GM23338 (cell line): ENCODE data around the gene SLC5A11.

ENCODE experiments used
- CTCF ChIP-seq, 2 experiments: fragments of 200-600 bp in 1 of 2; sonication (generic) in 1 of 2; conservative IDR thresholded peaks; 2 replicates each; pipeline versions ENCODE4 v1.5.1 to v1.6.1; 2016 to 2017; ENCODE audit warnings: antibody characterized with exemption in 2 of 2, low read depth in 2 of 2, mild to moderate bottlenecking in 2 of 2, moderate library complexity in 1 of 2
- EZH2 ChIP-seq: fragments of 200-600 bp; sonication (generic); IDR thresholded peaks from one replicate; pipeline ENCODE4 v1.8.0; 2017; ENCODE audit warnings: antibody characterized with exemption, mild to moderate bottlenecking, low read depth; ENCODE audit not compliant: unreplicated experiment
- POLR2AphosphoS5 ChIP-seq: IDR thresholded peaks from 2 replicates; pipeline ENCODE4 v1.6.1; 2016; ENCODE audit warnings: antibody characterized with exemption, low read depth
- STAT1 ChIP-seq: IDR thresholded peaks from one replicate; pipeline ENCODE4 v1.6.1; 2016; ENCODE audit warnings: antibody characterized with exemption; ENCODE audit not compliant: unreplicated experiment
- ZNF331 ChIP-seq: fragments of 250-450 bp; sonication (Bioruptor Pico); IDR thresholded peaks from 2 replicates; pipeline ENCODE4 v1.5.0; 2020; ENCODE audit warnings: low read depth, mild to moderate bottlenecking, moderate library complexity
- TF ChIP-seq, protein P1 (sequence below): IDR thresholded peaks from 2 replicates; pipeline ENCODE4 v1.6.1; 2016; ENCODE audit warnings: antibody characterized with exemption
- TF ChIP-seq, protein P2 (sequence below): IDR thresholded peaks from one replicate; pipeline ENCODE4 v1.6.1; 2018; ENCODE audit warnings: antibody characterized with exemption; ENCODE audit not compliant: unreplicated experiment

GRCh38 chr16:24871891-24872290 is 26.1 kb downstream of the SLC5A11 start:
- TF ChIP-seq CTCF (conservative IDR thresholded peaks at IDR 0.05; ENCODE audit: low read depth in 2 of 2): no peak
- TF ChIP-seq EZH2: no peak
- TF ChIP-seq STAT1: no peak
- TF ChIP-seq POLR2AphosphoS5: no peak
- TF ChIP-seq, protein P1, sequence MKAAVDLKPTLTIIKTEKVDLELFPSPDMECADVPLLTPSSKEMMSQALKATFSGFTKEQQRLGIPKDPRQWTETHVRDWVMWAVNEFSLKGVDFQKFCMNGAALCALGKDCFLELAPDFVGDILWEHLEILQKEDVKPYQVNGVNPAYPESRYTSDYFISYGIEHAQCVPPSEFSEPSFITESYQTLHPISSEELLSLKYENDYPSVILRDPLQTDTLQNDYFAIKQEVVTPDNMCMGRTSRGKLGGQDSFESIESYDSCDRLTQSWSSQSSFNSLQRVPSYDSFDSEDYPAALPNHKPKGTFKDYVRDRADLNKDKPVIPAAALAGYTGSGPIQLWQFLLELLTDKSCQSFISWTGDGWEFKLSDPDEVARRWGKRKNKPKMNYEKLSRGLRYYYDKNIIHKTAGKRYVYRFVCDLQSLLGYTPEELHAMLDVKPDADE: no peak
- TF ChIP-seq, protein P2, sequence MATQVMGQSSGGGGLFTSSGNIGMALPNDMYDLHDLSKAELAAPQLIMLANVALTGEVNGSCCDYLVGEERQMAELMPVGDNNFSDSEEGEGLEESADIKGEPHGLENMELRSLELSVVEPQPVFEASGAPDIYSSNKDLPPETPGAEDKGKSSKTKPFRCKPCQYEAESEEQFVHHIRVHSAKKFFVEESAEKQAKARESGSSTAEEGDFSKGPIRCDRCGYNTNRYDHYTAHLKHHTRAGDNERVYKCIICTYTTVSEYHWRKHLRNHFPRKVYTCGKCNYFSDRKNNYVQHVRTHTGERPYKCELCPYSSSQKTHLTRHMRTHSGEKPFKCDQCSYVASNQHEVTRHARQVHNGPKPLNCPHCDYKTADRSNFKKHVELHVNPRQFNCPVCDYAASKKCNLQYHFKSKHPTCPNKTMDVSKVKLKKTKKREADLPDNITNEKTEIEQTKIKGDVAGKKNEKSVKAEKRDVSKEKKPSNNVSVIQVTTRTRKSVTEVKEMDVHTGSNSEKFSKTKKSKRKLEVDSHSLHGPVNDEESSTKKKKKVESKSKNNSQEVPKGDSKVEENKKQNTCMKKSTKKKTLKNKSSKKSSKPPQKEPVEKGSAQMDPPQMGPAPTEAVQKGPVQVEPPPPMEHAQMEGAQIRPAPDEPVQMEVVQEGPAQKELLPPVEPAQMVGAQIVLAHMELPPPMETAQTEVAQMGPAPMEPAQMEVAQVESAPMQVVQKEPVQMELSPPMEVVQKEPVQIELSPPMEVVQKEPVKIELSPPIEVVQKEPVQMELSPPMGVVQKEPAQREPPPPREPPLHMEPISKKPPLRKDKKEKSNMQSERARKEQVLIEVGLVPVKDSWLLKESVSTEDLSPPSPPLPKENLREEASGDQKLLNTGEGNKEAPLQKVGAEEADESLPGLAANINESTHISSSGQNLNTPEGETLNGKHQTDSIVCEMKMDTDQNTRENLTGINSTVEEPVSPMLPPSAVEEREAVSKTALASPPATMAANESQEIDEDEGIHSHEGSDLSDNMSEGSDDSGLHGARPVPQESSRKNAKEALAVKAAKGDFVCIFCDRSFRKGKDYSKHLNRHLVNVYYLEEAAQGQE: no peak
- TF ChIP-seq ZNF331 (CRISPR knock-in tag): no peak
